GM19372 (cell line): ENCODE data around the gene PPP1R14B.

Experiments used
- ATAC-seq: cut with Tn5 transposase; IDR thresholded peaks from one replicate; pipeline ENCODE4 v1.9.1; 2021; ENCODE audit warnings: mild to moderate bottlenecking, low read depth, moderate library complexity; ENCODE audit not compliant: unreplicated experiment

PPP1R14B gene

GRCh38 chr11:64218628-64219353, 28.0 kb downstream of the PPP1R14B start:
- no peak for ATAC-seq

- ATAC-seq: no peak
Observed at GRCh38 chr11:64216879-64217278, 29.9 kb downstream of the PPP1R14B start.

- ATAC-seq: no peak
Observed at GRCh38 chr11:64211181-64211872, 35.4 kb downstream of the PPP1R14B start.

GRCh38 chr11:64210301-64211020, 36.3 kb downstream of the PPP1R14B start:
- no peak for ATAC-seq

- no peak for ATAC-seq
Observed at GRCh38 chr11:64209563-64209843, 37.2 kb downstream of the PPP1R14B start.

- no peak for ATAC-seq
Observed at GRCh38 chr11:64208796-64209562, 37.8 kb downstream of the PPP1R14B start.

- ATAC-seq: no peak
Observed at GRCh38 chr11:64208086-64208795, 38.5 kb downstream of the PPP1R14B start.

- ATAC-seq: no peak
Observed at GRCh38 chr11:64207256-64208085, 39.3 kb downstream of the PPP1R14B start.

GRCh38 chr11:64206457-64207255, 40.1 kb downstream of the PPP1R14B start, which contains the start of gene FERMT3:
Gene FERMT3 (plus strand): TSS chr11:64206721. CDS start chr11:64207365, 644 bp downstream.
- peak; percentile 44 for ATAC-seq

- ATAC-seq: no peak
Observed at GRCh38 chr11:64204464-64204989, 42.2 kb downstream of the PPP1R14B start.

- ATAC-seq: no peak
Observed at GRCh38 chr11:64204080-64204440, 42.7 kb downstream of the PPP1R14B start.

GRCh38 chr11:64203421-64204079, 43.2 kb downstream of the PPP1R14B start:
- no peak for ATAC-seq

GRCh38 chr11:64202992-64203391, 43.8 kb downstream of the PPP1R14B start:
- no peak for ATAC-seq

GRCh38 chr11:64201543-64201942, 45.2 kb downstream of the PPP1R14B start:
- no peak for ATAC-seq

- ATAC-seq: no peak
Observed at GRCh38 chr11:64198511-64198910, 48.2 kb downstream of the PPP1R14B start.

GRCh38 chr11:64196626-64197025, 50.1 kb downstream of the PPP1R14B start:
- no peak for ATAC-seq
